Neural crest cell (in vitro differentiated cells): ENCODE data around the gene DSCAM. TPM values are rescaled to one million over a fixed set of nuclear protein-coding genes. Genes with fewer than 3 reads are reported as not detected.

Experiments
- DNase-seq: peaks from one replicate; pipeline ENCODE4 v3.0.0; 2021; ENCODE audit warnings: low read depth, mixed read lengths, low spot score
- H3K27ac Mint-ChIP-seq: one replicate; pipeline ENCODE4 v1.8.0; 2021; ENCODE audit warnings: mild to moderate bottlenecking, mixed read lengths; ENCODE audit not compliant: unreplicated experiment
- H3K27me3 Mint-ChIP-seq: 2 replicates; pipeline ENCODE4 v1.8.0; 2021; ENCODE audit warnings: low read depth, mild to moderate bottlenecking, mixed read lengths
- H3K36me3 Mint-ChIP-seq: 2 replicates; pipeline ENCODE4 v1.8.0; 2021; ENCODE audit warnings: low read depth, mild to moderate bottlenecking, mixed read lengths
- H3K4me1 Mint-ChIP-seq: 2 replicates; pipeline ENCODE4 v1.8.0; 2021; ENCODE audit warnings: mixed read lengths
- H3K4me3 Mint-ChIP-seq: one replicate; pipeline ENCODE4 v1.8.0; 2021; ENCODE audit warnings: mild to moderate bottlenecking, mixed read lengths
- H3K9me3 Mint-ChIP-seq: 2 replicates; pipeline ENCODE4 v1.8.0; 2021; ENCODE audit warnings: mixed read lengths
- total RNA-seq: library from RNA; stranded (reverse); gene quantifications from 2 replicates; pipeline ENCODE4 v1.2.1, GENCODE V29; 2021
- TF ChIP-seq, protein P1 (sequence below): fragments of 200-600 bp; sonication (generic); conservative IDR thresholded peaks from 2 replicates; pipeline ENCODE4 v1.5.0; 2021; ENCODE audit warnings: antibody characterized with exemption, mild to moderate bottlenecking

DSCAM gene
- total RNA-seq, 1 donor from 2014 or later = 0.19 TPM

DNA sequence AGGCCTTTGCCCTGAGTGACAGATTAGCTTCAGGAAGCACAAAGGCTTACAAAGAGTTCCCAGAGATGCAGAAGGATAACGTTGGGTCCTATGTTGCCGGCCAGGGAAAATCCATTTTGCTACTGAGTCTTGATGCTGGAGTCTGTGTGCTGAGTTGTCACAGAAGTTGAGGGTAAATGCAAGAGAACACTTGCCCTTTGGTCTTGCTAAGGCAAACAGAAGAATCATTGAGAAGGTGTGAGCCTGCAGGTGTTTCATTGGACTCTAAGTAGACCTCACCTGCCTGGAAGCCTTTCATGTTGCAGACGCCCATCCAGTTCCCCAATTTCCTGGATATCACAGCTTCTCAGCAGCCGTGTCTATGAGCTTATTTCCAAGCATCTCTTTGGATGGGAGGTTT, 874.5 kb downstream of the DSCAM start:
- Mint-ChIP-seq H3K9me3 (peaks cover 5% of the 10 kb centered on the region), H3K4me3 (no peak overlapping the region), H3K4me1 (peaks cover 18% of the 10 kb centered on the region), H3K27ac (peak overlapping the region; percentile 19), H3K36me3 (no peaks in the 10 kb centered on the region), H3K27me3 (no peaks in the 10 kb centered on the region)
- TF ChIP-seq, protein P1, sequence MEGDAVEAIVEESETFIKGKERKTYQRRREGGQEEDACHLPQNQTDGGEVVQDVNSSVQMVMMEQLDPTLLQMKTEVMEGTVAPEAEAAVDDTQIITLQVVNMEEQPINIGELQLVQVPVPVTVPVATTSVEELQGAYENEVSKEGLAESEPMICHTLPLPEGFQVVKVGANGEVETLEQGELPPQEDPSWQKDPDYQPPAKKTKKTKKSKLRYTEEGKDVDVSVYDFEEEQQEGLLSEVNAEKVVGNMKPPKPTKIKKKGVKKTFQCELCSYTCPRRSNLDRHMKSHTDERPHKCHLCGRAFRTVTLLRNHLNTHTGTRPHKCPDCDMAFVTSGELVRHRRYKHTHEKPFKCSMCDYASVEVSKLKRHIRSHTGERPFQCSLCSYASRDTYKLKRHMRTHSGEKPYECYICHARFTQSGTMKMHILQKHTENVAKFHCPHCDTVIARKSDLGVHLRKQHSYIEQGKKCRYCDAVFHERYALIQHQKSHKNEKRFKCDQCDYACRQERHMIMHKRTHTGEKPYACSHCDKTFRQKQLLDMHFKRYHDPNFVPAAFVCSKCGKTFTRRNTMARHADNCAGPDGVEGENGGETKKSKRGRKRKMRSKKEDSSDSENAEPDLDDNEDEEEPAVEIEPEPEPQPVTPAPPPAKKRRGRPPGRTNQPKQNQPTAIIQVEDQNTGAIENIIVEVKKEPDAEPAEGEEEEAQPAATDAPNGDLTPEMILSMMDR = no peak
- no peak for DNase-seq

DNA sequence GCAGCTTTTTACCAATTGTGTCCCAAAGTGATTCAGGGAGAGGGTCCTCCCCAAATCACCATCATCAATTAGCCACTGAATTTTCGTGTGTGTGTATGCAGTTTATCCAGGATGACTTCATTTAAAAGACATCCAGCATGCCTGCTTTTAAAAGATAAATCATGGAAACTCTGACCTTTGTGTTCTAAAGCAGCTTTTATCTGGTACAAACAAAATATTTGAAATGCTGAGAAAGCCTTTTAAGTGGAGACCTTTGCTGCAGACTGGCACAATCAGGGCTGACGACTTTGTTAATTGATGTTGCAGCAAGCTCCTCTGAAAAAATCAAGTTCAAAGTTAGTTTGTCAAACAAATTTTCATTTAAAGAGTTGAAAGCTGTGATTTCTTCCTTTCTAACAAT, 875.0 kb downstream of the DSCAM start:
- TF ChIP-seq, protein P1 = no peak
- H3K36me3 Mint-ChIP-seq = no peaks in the 10 kb centered on the region
- DNase-seq = no peak
- no peaks in the 10 kb centered on the region for H3K27me3 Mint-ChIP-seq
- no peak overlapping the region for H3K27ac Mint-ChIP-seq
- peaks cover 7% of the 10 kb centered on the region for H3K9me3 Mint-ChIP-seq
- no peak overlapping the region for H3K4me3 Mint-ChIP-seq
- H3K4me1 Mint-ChIP-seq = peaks cover 18% of the 10 kb centered on the region

DNA sequence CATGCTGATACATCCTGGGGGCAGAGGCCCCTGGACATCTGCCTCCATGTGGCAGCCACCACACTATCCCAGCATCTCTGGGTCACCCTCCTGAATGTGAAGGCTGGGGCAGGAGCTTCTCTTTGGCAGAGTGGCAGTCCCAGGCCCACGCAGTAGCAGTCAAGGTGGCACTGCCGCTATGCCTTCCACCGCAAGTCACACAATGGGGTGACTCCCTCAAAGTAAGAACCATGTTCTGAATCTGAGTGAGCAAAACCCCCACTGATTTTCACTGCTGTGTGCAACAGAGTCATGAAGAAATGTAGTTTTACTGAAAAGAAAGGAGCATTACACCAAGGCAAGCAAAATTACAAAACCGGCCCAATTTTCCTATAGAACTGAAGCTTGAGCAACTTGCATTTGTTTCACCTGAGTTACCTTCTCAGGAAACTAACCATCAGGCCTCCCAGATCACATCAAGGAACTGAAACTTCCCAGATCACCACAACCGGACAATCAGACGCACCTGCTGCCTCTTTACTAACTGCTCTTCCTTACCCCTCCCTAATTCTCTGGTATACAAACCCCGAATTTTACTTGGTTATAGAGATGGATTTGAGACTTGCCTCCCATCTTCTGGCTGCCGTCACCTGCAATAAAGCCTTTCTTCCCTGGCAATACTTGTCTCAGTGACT, 877.1 kb downstream of the DSCAM start:
- Mint-ChIP-seq H3K4me1 (peaks cover 18% of the 10 kb centered on the region), H3K36me3 (no peaks in the 10 kb centered on the region), H3K9me3 (peaks cover 5% of the 10 kb centered on the region), H3K4me3 (no peak overlapping the region), H3K27ac (no peak overlapping the region), H3K27me3 (no peaks in the 10 kb centered on the region)
- TF ChIP-seq, protein P1 = no peak
- DNase-seq = no peak

DNA sequence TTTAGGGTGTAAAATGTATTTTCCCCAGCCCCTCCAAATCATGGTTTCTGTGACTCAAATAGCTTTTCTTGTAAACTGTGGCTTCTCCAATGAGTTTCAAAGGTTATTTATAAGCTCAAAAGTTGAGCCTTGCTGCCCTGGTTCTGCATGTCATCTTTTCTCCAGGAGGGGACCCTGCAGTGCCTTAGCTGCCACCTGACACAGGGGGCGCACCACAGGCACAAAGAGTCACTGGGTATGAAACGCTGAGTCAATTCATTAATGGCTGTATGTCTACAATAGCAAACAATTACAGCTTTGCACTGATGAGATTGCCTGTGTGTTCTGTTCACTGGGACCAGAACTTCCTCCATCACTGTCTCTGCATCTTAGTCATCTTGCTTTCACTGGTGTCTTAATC, 878.9 kb downstream of the DSCAM start:
- TF ChIP-seq, protein P1 = no peak
- Mint-ChIP-seq H3K9me3 (peaks cover 5% of the 10 kb centered on the region), H3K4me1 (peaks cover 16% of the 10 kb centered on the region), H3K27me3 (peaks cover 1% of the 10 kb centered on the region), H3K4me3 (no peak overlapping the region), H3K36me3 (no peaks in the 10 kb centered on the region), H3K27ac (no peak overlapping the region)
- DNase-seq = no peak

DNA sequence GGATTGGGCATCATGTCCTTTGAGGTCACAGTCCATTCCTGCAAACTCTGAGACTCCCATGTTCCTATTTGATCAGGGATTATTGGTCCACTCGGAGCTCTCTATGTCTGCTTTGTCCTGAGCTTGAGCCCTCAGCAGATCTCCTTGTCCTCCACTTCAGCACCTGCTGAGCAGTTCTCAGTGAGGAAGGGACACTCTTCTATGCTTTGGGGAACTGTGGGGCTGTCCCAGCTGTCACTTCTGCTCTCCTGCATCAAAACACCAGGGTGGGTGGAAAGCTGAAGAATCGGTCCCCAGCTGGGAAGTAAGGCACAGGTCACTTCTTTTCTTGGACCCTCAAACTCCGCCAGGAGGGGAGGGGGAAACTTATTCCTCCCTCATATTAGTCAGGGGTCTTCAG, 880.2 kb downstream of the DSCAM start:
- TF ChIP-seq, protein P1 = no peak
- no peak overlapping the region for H3K27ac Mint-ChIP-seq
- H3K36me3 Mint-ChIP-seq = no peaks in the 10 kb centered on the region
- DNase-seq = no peak
- peaks cover 3% of the 10 kb centered on the region for H3K4me1 Mint-ChIP-seq
- peaks cover 4% of the 10 kb centered on the region for H3K27me3 Mint-ChIP-seq
- H3K9me3 Mint-ChIP-seq = peaks cover 8% of the 10 kb centered on the region
- no peak overlapping the region for H3K4me3 Mint-ChIP-seq
